Right atrium auricular region (tissue), 2 donors: ENCODE measurements around the gene ANKRD52. TPM values are rescaled to one million over a fixed set of nuclear protein-coding genes. Genes with fewer than 3 reads are reported as not detected.

ENCODE experiments used
- DNase-seq: peaks from one replicate; pipeline ENCODE4 v3.0.0-alpha.2; 2019; ENCODE audit warnings: low spot score
- H3K27ac ChIP-seq, 2 donors: fragments of 200-600 bp; sonication (generic); 1 replicate in 1 of 2; 2 replicates in 1 of 2; pipeline ENCODE4 v1.5.1; 2016 to 2019
- H3K27me3 ChIP-seq, 2 donors: fragments of 200-600 bp; sonication (generic); one replicate each; pipeline versions ENCODE4 v1.5.1 to v1.6.0; 2017 to 2019
- H3K36me3 ChIP-seq: fragments of 200-600 bp; sonication (generic); one replicate; pipeline ENCODE4 v1.5.1; 2016
- H3K4me1 ChIP-seq, 2 donors: fragments of 200-600 bp; sonication (generic); one replicate each; pipeline versions ENCODE4 v1.5.1 to v1.6.0; 2017 to 2019
- H3K4me3 ChIP-seq, 2 donors: fragments of 200-600 bp; sonication (generic); 1 replicate in 1 of 2; 2 replicates in 1 of 2; pipeline ENCODE4 v1.5.1; 2017 to 2019; ENCODE audit warnings: mild to moderate bottlenecking in 1 of 2, moderate library complexity in 1 of 2
- H3K9me3 ChIP-seq, 2 donors: fragments of 200-600 bp; sonication (generic); one replicate each; pipeline ENCODE4 v1.5.1; 2019
- total RNA-seq, 2 donors: library from RNA; depleted of rRNA; stranded (reverse); fragments of >200 nt; gene quantifications; one replicate each; pipeline ENCODE4 v1.1.0, GENCODE V29; 2016
- TF ChIP-seq, protein P1 (sequence below), 2 donors: fragments of 200-600 bp; sonication (generic); IDR thresholded peaks; one replicate each; pipeline ENCODE4 v1.5.1; 2019; ENCODE audit warnings: antibody characterized with exemption in 2 of 2

ANKRD52 gene
- total RNA-seq, 2 donors from 2014 or later: 12.4 to 22.1 TPM

DNA sequence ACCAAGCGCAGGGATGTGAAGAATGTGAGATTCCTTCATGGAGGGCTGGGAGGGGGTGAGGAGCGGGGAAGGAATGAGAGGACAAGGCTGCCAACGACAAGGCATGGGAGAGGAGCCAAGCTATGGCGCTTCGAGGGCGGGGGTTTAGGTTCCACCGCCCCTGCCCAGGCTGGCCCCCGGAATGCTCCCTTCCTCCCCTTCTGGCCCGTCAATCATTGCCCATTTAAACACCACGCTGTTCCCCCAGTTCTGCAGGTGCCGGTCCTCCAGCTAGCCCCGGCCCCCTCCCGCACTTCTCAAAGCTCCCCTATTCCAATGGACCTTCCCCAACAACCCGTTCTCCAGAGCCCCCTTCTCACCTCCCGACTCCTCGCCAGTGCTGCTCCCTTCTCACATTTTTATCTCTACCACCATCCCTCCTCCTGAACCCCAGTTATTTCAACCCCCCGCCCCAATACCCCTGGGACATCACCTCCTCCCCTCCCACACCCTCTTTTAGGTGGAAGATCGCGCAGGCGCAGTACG, 36.9 kb downstream of the ANKRD52 start:
- peak overlapping the region; percentile 81 to 85 for H3K4me3 ChIP-seq
- no peaks in the 10 kb centered on the region for H3K27me3 ChIP-seq
- H3K4me1 ChIP-seq: peaks cover 0 to 52% of the 10 kb centered on the region in 2 donors
- TF ChIP-seq, protein P1, sequence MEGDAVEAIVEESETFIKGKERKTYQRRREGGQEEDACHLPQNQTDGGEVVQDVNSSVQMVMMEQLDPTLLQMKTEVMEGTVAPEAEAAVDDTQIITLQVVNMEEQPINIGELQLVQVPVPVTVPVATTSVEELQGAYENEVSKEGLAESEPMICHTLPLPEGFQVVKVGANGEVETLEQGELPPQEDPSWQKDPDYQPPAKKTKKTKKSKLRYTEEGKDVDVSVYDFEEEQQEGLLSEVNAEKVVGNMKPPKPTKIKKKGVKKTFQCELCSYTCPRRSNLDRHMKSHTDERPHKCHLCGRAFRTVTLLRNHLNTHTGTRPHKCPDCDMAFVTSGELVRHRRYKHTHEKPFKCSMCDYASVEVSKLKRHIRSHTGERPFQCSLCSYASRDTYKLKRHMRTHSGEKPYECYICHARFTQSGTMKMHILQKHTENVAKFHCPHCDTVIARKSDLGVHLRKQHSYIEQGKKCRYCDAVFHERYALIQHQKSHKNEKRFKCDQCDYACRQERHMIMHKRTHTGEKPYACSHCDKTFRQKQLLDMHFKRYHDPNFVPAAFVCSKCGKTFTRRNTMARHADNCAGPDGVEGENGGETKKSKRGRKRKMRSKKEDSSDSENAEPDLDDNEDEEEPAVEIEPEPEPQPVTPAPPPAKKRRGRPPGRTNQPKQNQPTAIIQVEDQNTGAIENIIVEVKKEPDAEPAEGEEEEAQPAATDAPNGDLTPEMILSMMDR (IDR thresholded peaks at IDR 0.05): no peak
- peak overlapping the region; percentile 97 to 98 for H3K27ac ChIP-seq
- H3K9me3 ChIP-seq: no peaks in the 10 kb centered on the region
- no peak for DNase-seq
- peaks cover 8% of the 10 kb centered on the region for H3K36me3 ChIP-seq

DNA sequence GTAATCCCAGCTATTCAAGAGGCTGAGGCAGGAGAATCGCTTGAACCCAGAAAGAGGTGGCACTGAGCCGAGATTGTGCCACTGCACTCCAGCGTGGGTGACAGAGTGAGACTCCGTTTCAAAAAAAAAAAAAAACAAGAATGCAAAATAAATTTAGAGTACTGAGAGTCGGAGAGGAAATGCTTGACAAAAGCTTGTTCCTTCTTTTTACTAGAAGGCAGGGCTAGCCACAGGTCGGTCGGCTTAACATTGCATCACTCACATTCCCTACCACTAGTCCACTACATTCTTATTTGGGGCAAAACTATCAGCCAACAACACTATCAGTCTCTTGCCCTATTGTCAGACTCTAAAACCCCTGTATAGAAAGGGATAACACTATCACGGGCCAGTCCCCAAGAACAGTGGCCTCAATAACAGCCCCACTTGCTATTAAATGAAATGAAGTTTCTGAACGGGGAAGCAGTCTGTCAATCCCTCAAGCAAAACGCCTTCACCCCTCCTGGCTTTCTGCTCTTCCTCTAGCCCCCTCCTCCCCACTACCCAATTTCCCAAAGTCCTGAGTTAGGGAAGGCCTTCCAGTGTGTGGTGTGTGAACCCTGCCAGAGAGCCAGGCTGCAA, 37.5 kb downstream of the ANKRD52 start:
- H3K4me1 ChIP-seq: peaks cover 0 to 52% of the 10 kb centered on the region in 2 donors
- peak overlapping the region; percentile 97 to 98 for H3K27ac ChIP-seq
- H3K36me3 ChIP-seq: peaks cover 10% of the 10 kb centered on the region
- TF ChIP-seq, protein P1 (IDR thresholded peaks at IDR 0.05): no peak
- H3K4me3 ChIP-seq: peak overlapping the region; percentile 81 to 85
- H3K9me3 ChIP-seq: no peaks in the 10 kb centered on the region
- no peaks in the 10 kb centered on the region for H3K27me3 ChIP-seq
- DNase-seq: no peak

DNA sequence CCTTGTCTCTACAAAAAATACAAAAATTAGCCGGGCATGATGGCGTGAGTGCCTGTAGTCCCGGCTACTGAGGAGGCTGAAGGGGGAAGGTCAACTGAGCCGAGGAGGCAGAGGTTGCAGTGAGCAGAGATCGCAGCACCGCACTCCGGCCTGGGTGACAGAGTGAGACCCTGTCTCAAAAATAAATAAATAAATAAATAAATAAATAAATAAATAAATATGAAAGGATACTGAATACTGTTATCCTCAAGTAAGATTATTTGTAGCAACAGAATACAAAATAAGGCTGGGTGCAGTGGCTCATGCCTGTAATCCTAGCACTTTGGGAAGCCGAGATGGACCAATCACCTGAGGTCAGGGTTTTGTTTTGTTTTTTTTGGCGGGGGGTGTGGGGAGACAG, 38.3 kb downstream of the ANKRD52 start:
- DNase-seq: no peak
- Histone ChIP-seq H3K27me3 (no peaks in the 10 kb centered on the region), H3K4me3 (no peak overlapping the region), H3K4me1 (peaks cover 0 to 45% of the 10 kb centered on the region in 2 donors), H3K27ac (peak overlapping the region in 1 of 2 donors; percentile 97), H3K36me3 (peaks cover 19% of the 10 kb centered on the region), H3K9me3 (no peaks in the 10 kb centered on the region)
- TF ChIP-seq, protein P1 (IDR thresholded peaks at IDR 0.05): no peak

DNA sequence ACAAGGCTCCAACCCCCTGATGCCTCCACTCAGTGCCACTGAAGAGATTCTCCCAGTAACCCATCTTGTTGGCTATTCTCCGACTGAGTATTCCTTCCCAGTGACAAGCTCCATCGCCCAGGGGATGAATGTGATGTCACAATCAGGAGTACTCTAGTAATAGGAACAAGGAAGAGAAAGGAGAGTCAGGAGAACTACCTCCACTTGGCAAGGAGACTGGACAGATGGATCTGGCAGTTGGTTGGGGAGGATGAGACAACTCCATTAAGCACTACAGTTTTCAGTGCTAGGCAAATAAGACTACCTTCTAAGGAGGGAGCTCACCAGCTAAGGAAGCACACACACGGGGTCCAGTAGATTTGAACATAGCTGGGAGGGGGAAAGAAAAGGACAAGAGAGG, 41.7 kb downstream of the ANKRD52 start:
- Histone ChIP-seq H3K27ac (no peak overlapping the region), H3K9me3 (no peaks in the 10 kb centered on the region), H3K4me3 (no peak overlapping the region), H3K4me1 (peaks cover 0 to 21% of the 10 kb centered on the region in 2 donors), H3K27me3 (no peaks in the 10 kb centered on the region), H3K36me3 (peaks cover 53% of the 10 kb centered on the region)
- no peak for DNase-seq
- TF ChIP-seq, protein P1 (IDR thresholded peaks at IDR 0.05): no peak

DNA sequence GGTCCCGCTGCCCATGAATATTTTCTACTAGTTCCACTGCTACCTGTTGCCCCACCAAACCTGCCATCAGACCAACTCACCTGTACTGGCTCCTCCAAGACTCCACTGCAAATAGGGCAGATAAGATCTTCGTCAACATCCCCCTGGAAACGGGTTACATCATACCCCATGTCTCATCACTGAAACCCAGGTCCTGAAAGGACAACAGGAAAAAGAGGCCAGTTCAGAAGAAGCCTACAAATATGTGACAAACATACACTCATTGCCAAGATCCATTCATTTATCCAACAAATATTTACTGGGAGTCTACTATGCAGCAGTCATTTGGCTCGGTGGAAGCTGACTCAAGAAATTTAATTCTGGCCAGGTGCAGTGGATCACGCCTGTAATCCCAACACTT, 44.3 kb downstream of the ANKRD52 start:
- TF ChIP-seq, protein P1 (IDR thresholded peaks at IDR 0.05): no peak
- Histone ChIP-seq H3K4me1 (no peaks in the 10 kb centered on the region), H3K27me3 (no peaks in the 10 kb centered on the region), H3K27ac (no peak overlapping the region), H3K9me3 (no peaks in the 10 kb centered on the region), H3K4me3 (no peak overlapping the region), H3K36me3 (peaks cover 79% of the 10 kb centered on the region)
- no peak for DNase-seq

DNA sequence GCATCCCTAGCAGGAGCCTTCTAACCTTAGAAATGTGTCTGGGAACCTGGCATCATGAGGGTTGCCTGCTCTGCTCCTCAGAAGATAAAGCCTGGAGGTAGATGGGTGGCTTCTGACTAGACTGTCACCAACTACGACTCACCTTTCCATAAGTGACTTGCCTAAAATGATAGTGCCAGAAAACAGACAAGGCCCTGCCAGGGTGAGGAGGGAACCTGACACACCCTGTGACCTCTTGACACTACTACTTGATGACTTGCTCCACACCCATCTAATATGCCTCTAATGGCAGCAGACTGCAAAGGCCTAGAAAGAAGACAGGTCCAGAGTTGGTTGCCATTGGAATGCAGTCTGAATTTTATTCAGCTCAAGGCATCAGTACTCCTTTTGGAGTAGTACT, 45.8 kb downstream of the ANKRD52 start:
- Histone ChIP-seq H3K36me3 (peaks cover 94% of the 10 kb centered on the region), H3K9me3 (no peaks in the 10 kb centered on the region), H3K27me3 (no peaks in the 10 kb centered on the region), H3K27ac (no peak overlapping the region), H3K4me1 (no peaks in the 10 kb centered on the region), H3K4me3 (no peak overlapping the region)
- no peak for DNase-seq
- TF ChIP-seq, protein P1 (IDR thresholded peaks at IDR 0.05): no peak
